ENCODE data around the gene RBL1. TPM values are rescaled to one million over a fixed set of nuclear protein-coding genes. Genes with fewer than 3 reads are reported as not detected.

RBL1 gene
- total and polyA plus RNA-seq, 8 donors, result 9.8 to 15.4 (median 12.7) TPM

GRCh38 chr20:36989797-36990196, 106.0 kb downstream of the RBL1 start:
- Histone ChIP-seq H3K27me3 (no peaks in the 10 kb centered on the region), H3K4me1 (peaks cover 0 to 4% of the 10 kb centered on the region in 2 donors), H3K4me3 (no peak overlapping the region), H3K36me3 (no peaks in the 10 kb centered on the region), H3K9me3 (peaks cover 0 to 9% of the 10 kb centered on the region in 2 donors), H3K27ac (peak overlapping the region in 1 of 2 donors; percentile 45)
- ATAC-seq, result peak; percentile 72
- peak in 1 of 4 donors; percentile 48 for DNase-seq
- no peak for TF ChIP-seq CTCF (IDR thresholded peaks at IDR 0.05)
- intact Hi-C loops (cut with DNase I), result no loop called here

- DNase-seq (peak in 1 of 4 donors; percentile 8), ATAC-seq (peak; percentile 39)
- TF ChIP-seq CTCF (IDR thresholded peaks at IDR 0.05), result no peak
- peak overlapping the region in 1 of 2 donors; percentile 45 for H3K27ac ChIP-seq
- H3K4me1 ChIP-seq, result peaks cover 0 to 4% of the 10 kb centered on the region in 2 donors
- no peaks in the 10 kb centered on the region for H3K27me3 ChIP-seq
- H3K4me3 ChIP-seq, result no peak overlapping the region
- intact Hi-C loops (cut with DNase I), result no loop called here
- H3K36me3 ChIP-seq, result no peaks in the 10 kb centered on the region
- H3K9me3 ChIP-seq, result peaks cover 0 to 9% of the 10 kb centered on the region in 2 donors
These were observed 107.3 kb downstream of the RBL1 start for GRCh38 chr20:36988494-36988966.

- TF ChIP-seq CTCF (IDR thresholded peaks at IDR 0.05), result no peak
- H3K4me1 ChIP-seq, result peaks cover 0 to 4% of the 10 kb centered on the region in 2 donors
These were observed 111.5 kb downstream of the RBL1 start for GRCh38 chr20:36984257-36984638.

GRCh38 chr20:36975099-36975818, 120.5 kb downstream of the RBL1 start:
- Histone ChIP-seq H3K27ac (no peak overlapping the region), H3K9me3 (no peaks in the 10 kb centered on the region), H3K27me3 (no peaks in the 10 kb centered on the region), H3K4me1 (peaks cover 0 to 8% of the 10 kb centered on the region in 2 donors), H3K36me3 (no peaks in the 10 kb centered on the region), H3K4me3 (no peak overlapping the region)
- no peak for DNase-seq
- ATAC-seq, result no peak
- intact Hi-C loops (cut with DNase I), result no loop called here
- no peak for TF ChIP-seq CTCF (IDR thresholded peaks at IDR 0.05)

More at GRCh38 chr20:36984257-36984638, 111.5 kb downstream of the RBL1 start:
- DNase-seq (no peak), ATAC-seq (no peak)
- no peaks in the 10 kb centered on the region for H3K9me3 ChIP-seq
- no peaks in the 10 kb centered on the region for H3K36me3 ChIP-seq
- no peak overlapping the region for H3K4me3 ChIP-seq
- intact Hi-C loops (cut with DNase I), result no loop called here
- no peaks in the 10 kb centered on the region for H3K27me3 ChIP-seq
- no peak overlapping the region for H3K27ac ChIP-seq

GRCh38 chr20:36974660-36975059, 121.1 kb downstream of the RBL1 start:
- ATAC-seq, result no peak
- intact Hi-C loops (cut with DNase I), result no loop called here

More at GRCh38 chr20:36974660-36975059, 121.1 kb downstream of the RBL1 start:
- TF ChIP-seq CTCF (IDR thresholded peaks at IDR 0.05), result no peak
- H3K9me3 ChIP-seq, result no peaks in the 10 kb centered on the region
- no peaks in the 10 kb centered on the region for H3K36me3 ChIP-seq
- no peak overlapping the region for H3K4me3 ChIP-seq
- no peak overlapping the region for H3K27ac ChIP-seq
- no peak for DNase-seq
- peaks cover 0 to 13% of the 10 kb centered on the region in 2 donors for H3K4me1 ChIP-seq
- no peaks in the 10 kb centered on the region for H3K27me3 ChIP-seq

All from left lung (tissue), 10 donors.